Suppressor macrophage treated with lipopolysaccharide for 4 hours (primary cell): ENCODE measurements around the gene GOLGA8N.

Experiments used
- DNase-seq: peaks from one replicate; pipeline ENCODE4 v3.0.0-alpha.2; 2020

GOLGA8N gene

GRCh38 chr15:32652178-32652577 lies 58.9 kb downstream of the GOLGA8N start:
- no peak for DNase-seq

GRCh38 chr15:32656091-32656490 lies 62.8 kb downstream of the GOLGA8N start:
- DNase-seq: no peak

GRCh38 chr15:32656496-32656895 lies 63.2 kb downstream of the GOLGA8N start:
- DNase-seq: no peak
